Endothelial cell of umbilical vein (primary cell): Measurements from ENCODE around the gene OR6K6.

ENCODE experiments used
- MYC ChIP-seq: IDR thresholded peaks from one replicate; pipeline ENCODE4 v1.6.1; 2011; ENCODE audit warnings: mild to moderate bottlenecking, low read depth, low read length
- POLR2A ChIP-seq: IDR thresholded peaks from 2 replicates; pipeline ENCODE4 v1.6.1; 2012; ENCODE audit warnings: low read depth, mild to moderate bottlenecking, control low read depth, low read length
- TF ChIP-seq, protein P1 (sequence below), 2 donors: IDR thresholded peaks; 1 replicate in 1 of 2; 2 replicates in 1 of 2; pipeline ENCODE4 v1.5.1; 2011; ENCODE audit warnings: low read length in 2 of 2, mild to moderate bottlenecking in 2 of 2, moderate library complexity in 2 of 2, control low read depth in 1 of 2, inconsistent platforms in 1 of 2, low read depth in 1 of 2; ENCODE audit not compliant: insufficient read depth in 1 of 2; ENCODE audit errors: extremely low read depth in 1 of 2
- TF ChIP-seq, protein P2 (sequence below): IDR thresholded peaks from 2 replicates; pipeline ENCODE4 v1.6.1; 2011; ENCODE audit not compliant: insufficient read depth, insufficient read length

DNA sequence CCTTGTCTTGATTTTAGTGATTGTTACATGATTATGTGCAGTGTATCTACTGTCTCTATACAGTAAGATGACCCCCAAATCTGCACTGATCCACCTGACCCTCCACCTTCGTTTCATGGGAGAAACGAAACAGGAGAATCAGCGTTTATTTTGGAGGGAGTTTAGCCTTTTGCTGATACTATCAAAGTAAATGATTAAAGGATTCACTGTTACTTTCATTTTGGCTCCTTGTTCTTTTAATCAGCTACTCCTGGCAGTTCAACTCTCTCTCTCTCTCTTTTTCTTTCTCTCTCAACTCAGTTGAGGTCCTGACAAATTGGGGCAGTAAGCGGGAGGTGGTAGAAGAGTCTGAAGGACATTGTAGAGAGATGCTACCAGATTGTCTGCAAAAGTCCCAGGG is 24.1 kb upstream of the OR6K6 start:
- TF ChIP-seq, protein P1, sequence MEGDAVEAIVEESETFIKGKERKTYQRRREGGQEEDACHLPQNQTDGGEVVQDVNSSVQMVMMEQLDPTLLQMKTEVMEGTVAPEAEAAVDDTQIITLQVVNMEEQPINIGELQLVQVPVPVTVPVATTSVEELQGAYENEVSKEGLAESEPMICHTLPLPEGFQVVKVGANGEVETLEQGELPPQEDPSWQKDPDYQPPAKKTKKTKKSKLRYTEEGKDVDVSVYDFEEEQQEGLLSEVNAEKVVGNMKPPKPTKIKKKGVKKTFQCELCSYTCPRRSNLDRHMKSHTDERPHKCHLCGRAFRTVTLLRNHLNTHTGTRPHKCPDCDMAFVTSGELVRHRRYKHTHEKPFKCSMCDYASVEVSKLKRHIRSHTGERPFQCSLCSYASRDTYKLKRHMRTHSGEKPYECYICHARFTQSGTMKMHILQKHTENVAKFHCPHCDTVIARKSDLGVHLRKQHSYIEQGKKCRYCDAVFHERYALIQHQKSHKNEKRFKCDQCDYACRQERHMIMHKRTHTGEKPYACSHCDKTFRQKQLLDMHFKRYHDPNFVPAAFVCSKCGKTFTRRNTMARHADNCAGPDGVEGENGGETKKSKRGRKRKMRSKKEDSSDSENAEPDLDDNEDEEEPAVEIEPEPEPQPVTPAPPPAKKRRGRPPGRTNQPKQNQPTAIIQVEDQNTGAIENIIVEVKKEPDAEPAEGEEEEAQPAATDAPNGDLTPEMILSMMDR (IDR thresholded peaks at IDR 0.05; ENCODE audit: extremely low read depth in 1 of 2, insufficient read depth in 1 of 2, low read depth in 1 of 2, low read length in 2 of 2), result no peak
- no peak for TF ChIP-seq POLR2A
- TF ChIP-seq, protein P2, sequence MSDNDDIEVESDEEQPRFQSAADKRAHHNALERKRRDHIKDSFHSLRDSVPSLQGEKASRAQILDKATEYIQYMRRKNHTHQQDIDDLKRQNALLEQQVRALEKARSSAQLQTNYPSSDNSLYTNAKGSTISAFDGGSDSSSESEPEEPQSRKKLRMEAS, result no peak
- TF ChIP-seq MYC, result no peak
